ENCODE measurements around the gene MYMK.
"Not testable (repeated sequence)": the region's sequence is repeated elsewhere in the genome, so short reads cannot be mapped to it uniquely, and the experiment has no call there.

MYMK gene
- 0 to 0.04 reads per million in 2 experiments for total RNA-seq

GRCh38 chr9:133524679-133525228 lies at the start of gene MYMK:
TSS of gene MYMK (minus strand) at chr9:133524959. CDS start at chr9:133524844, 115 bp downstream.
- no peak for DNase-seq (ENCODE audit: low read depth)

- no peak for DNase-seq (ENCODE audit: low read depth)
Measured at GRCh38 chr9:133573791-133574515, 49.2 kb upstream of the MYMK start.

GRCh38 chr9:133572821-133573361 lies 48.1 kb upstream of the MYMK start:
- DNase-seq (ENCODE audit: low read depth): no peak

GRCh38 chr9:133571896-133572595 lies 47.3 kb upstream of the MYMK start:
- DNase-seq (ENCODE audit: low read depth): no peak

GRCh38 chr9:133571391-133571890 lies 46.7 kb upstream of the MYMK start:
- no peak for DNase-seq (ENCODE audit: low read depth)

- no peak for DNase-seq (ENCODE audit: low read depth)
Measured at GRCh38 chr9:133570691-133571080, 45.9 kb upstream of the MYMK start.

GRCh38 chr9:133569891-133570690 lies 45.3 kb upstream of the MYMK start:
- DNase-seq (ENCODE audit: low read depth): no peak

GRCh38 chr9:133569121-133569785 lies 44.5 kb upstream of the MYMK start:
- DNase-seq (ENCODE audit: low read depth): no peak

- no peak for DNase-seq (ENCODE audit: low read depth)
Measured at GRCh38 chr9:133568186-133568585, 43.4 kb upstream of the MYMK start.

- no peak for DNase-seq (ENCODE audit: low read depth)
Measured at GRCh38 chr9:133566817-133567216, 42.1 kb upstream of the MYMK start.

GRCh38 chr9:133566382-133566781 lies 41.6 kb upstream of the MYMK start:
- no peak for DNase-seq (ENCODE audit: low read depth)

GRCh38 chr9:133564451-133565116 lies 39.8 kb upstream of the MYMK start:
- DNase-seq (ENCODE audit: low read depth): no peak

- DNase-seq (ENCODE audit: low read depth): not testable (repeated sequence)
Measured at GRCh38 chr9:133563814-133564213, 39.1 kb upstream of the MYMK start.

- no peak for DNase-seq (ENCODE audit: low read depth)
Measured at GRCh38 chr9:133563291-133563796, 38.6 kb upstream of the MYMK start.

- DNase-seq (ENCODE audit: low read depth): no peak
Measured at GRCh38 chr9:133562611-133563290, 38.0 kb upstream of the MYMK start.

- DNase-seq (ENCODE audit: low read depth): no peak
Measured at GRCh38 chr9:133561976-133562554, 37.3 kb upstream of the MYMK start.

GRCh38 chr9:133560944-133561343 lies 36.2 kb upstream of the MYMK start:
- DNase-seq (ENCODE audit: low read depth): no peak

GRCh38 chr9:133560311-133560710 lies 35.6 kb upstream of the MYMK start:
- no peak for DNase-seq (ENCODE audit: low read depth)

Data from T follicular helper cell (primary cell).